HG02798 (cell line): ENCODE data around the gene SLC7A11.

Experiments used
- ATAC-seq: cut with Tn5 transposase; IDR thresholded peaks from one replicate; pipeline ENCODE4 v1.9.1; 2021; ENCODE audit warnings: mild to moderate bottlenecking; ENCODE audit not compliant: unreplicated experiment, poor library complexity

SLC7A11 gene

GRCh38 chr4:138174981-138175794 is 67.0 kb downstream of the SLC7A11 start:
- ATAC-seq = peak; percentile 56

- no peak for ATAC-seq
Observed at GRCh38 chr4:138164208-138164607, 77.9 kb downstream of the SLC7A11 start.

DNA sequence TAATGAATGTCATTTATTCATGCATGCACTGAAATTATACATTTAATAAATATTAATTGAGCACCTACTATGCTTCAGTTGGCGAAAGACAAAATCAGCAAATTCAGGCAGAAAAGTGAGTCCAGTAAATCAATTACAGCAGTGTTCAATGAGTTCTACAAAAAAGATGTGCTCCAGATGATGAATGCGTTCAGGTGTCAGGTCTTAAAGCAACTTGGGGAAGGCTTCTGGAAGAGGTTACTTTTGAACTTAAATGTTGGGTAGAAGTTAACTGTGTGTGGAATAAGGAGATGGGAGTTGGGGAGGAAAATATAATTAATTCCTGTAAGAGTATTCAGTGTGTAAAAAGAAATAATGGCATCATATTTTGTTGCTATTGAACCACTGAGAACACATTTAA is 79.0 kb downstream of the SLC7A11 start:
- ATAC-seq = no peak

DNA sequence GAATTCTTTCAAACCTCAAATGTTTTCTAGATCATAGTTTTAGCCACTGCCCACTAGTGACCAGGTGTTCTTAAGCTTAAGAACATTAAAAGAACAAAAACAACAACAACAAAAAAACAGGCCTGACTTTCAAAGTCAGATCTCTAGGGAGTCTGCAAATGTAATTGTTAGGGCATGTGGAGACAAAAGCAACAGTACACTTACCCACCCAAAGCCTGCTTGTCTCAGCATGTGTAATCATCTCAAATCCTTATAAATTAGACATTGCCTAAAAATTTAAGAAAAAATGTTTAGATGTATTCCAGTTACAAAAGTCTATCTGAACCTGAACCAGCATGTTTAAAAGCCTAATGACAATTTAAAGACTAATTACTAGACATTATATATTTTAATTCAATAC is 79.9 kb downstream of the SLC7A11 start:
- no peak for ATAC-seq

- no peak for ATAC-seq
Observed at GRCh38 chr4:138161351-138161750, 80.8 kb downstream of the SLC7A11 start.

DNA sequence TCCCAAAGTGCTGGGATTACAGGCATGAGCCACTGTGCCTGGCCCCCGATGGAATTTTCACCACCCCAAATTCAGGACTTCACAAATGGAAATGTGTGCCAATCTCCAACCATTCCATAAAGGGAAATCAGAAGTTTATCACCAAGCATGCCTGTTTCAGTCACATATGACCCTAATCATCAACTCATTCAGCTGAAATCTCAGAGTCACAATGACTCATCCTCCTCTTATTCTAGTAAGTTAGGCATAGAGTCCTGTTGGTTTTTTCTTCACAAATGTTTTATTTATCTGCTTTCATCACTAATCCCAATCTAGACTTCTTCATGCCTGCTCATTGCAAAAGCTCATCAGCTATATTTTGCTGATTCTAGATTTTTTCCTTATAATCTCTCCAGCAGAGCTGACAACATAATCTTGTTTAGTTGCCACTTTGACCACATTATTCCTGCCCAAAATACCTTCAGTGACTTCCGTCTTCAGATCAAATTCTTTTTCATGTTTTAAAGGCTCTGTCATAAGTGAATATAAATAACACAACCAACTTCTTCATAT is 83.3 kb downstream of the SLC7A11 start:
- ATAC-seq = no peak

- no peak for ATAC-seq
Observed at GRCh38 chr4:138140879-138141278, 101.3 kb downstream of the SLC7A11 start.

GRCh38 chr4:138138774-138139173 is 103.4 kb downstream of the SLC7A11 start:
- ATAC-seq = no peak

GRCh38 chr4:138135610-138136009 is 106.5 kb downstream of the SLC7A11 start:
- ATAC-seq = no peak

DNA sequence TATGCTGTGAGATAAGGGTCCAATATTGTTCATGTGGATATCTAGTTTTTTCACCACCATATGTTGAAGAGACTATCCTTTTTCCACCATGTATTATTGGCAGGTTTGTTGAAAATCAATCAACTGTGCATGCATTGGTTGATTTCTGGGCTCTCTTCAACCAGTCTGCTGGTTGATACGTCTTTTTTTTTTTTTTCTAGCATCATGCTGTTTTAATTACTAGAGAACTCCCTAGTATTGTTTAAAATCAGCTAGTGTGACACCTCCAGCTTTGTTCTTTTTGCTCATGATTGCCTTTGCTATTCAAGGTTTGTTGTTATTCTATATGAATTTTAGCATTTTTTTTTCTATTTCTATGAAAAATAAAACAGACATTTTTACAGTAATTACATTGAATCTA is 123.9 kb downstream of the SLC7A11 start:
- no peak for ATAC-seq

GRCh38 chr4:138115053-138115452 is 127.1 kb downstream of the SLC7A11 start:
- ATAC-seq = no peak

DNA sequence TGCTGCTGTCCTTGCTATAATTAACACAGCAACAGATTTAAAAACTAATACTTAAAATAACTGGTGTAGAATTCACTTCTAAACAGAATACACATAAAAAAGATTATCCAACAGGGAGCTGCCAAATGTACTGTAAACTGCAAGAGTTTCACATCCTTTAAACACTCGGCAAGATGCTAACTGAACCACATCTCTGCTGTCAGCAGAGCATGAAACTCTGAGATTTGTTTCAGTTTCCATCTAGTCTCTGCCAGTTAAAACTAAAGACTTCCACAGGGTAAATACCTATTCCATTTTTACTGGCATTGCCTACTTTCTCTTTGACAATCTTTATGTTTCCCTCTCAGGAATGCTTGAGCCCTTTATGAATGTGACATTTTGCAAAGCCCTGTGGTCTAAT is 127.7 kb downstream of the SLC7A11 start:
- ATAC-seq = peak; percentile 99
